Cardiac fibroblast (primary cell): ENCODE data around the gene FBXO31.

Experiments
- DNase-seq, 2 donors: peaks; one replicate each; pipeline versions ENCODE4 v3.0.0 to v3.0.0-alpha.2; 2010; ENCODE audit warnings: low read depth in 2 of 2
- H3K4me3 ChIP-seq, 2 donors: replicated peaks in 1 of 2; 1 replicate in 1 of 2; 2 replicates in 1 of 2; pipeline ENCODE4 v1.5.1; 2011; ENCODE audit warnings: low read depth in 2 of 2, low read length in 2 of 2, mild to moderate bottlenecking in 2 of 2, moderate library complexity in 1 of 2
- TF ChIP-seq, protein P1 (sequence below): IDR thresholded peaks from one replicate; pipeline ENCODE4 v1.5.1; 2011; ENCODE audit warnings: low read depth, mild to moderate bottlenecking, low read length, inconsistent platforms

FBXO31 gene

DNA sequence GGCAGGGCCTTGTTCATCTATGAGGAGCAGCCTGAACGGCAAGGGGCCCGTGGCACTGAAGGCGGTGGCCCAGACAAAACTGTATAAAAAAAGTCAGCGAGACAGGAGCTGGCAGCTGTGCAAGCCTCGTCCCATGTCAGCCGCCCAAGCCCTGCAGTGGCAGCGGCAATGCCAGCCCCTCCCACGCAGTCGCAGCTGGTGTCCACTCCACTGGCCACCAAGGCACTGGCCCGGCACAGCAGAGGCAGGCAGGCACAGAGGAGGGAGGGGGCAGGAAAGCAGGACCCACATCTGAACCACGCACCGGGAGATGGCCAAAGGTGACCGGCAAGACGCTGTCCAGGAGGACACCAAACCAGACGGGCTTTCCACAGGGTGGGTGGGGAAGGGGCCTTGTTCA lies 50.5 kb downstream of the FBXO31 start:
- no peak for DNase-seq
- no peak overlapping the region for H3K4me3 ChIP-seq
- TF ChIP-seq, protein P1, sequence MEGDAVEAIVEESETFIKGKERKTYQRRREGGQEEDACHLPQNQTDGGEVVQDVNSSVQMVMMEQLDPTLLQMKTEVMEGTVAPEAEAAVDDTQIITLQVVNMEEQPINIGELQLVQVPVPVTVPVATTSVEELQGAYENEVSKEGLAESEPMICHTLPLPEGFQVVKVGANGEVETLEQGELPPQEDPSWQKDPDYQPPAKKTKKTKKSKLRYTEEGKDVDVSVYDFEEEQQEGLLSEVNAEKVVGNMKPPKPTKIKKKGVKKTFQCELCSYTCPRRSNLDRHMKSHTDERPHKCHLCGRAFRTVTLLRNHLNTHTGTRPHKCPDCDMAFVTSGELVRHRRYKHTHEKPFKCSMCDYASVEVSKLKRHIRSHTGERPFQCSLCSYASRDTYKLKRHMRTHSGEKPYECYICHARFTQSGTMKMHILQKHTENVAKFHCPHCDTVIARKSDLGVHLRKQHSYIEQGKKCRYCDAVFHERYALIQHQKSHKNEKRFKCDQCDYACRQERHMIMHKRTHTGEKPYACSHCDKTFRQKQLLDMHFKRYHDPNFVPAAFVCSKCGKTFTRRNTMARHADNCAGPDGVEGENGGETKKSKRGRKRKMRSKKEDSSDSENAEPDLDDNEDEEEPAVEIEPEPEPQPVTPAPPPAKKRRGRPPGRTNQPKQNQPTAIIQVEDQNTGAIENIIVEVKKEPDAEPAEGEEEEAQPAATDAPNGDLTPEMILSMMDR, result no peak

DNA sequence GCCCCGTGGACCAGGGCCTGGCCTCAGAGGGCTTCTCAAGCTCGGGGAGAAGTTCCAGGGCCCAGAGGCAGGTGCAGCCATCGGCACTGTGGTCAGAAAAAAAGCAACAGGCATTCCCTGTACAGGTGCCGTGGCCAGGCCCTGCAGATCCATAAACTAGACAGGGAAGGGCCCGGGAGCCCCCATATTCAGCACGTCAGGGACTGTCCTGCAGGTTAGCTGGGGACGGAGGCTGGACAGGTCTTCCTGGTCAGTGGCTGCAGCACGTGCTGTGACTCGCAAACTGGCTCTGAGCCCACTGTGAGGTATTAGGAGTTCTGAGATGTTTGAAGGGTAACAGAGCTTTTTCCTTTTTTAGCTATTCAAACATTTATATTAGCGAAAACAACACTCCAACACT lies 51.4 kb downstream of the FBXO31 start:
- no peak overlapping the region for H3K4me3 ChIP-seq
- peak in 1 of 2 donors; percentile 24 for DNase-seq
- TF ChIP-seq, protein P1, result no peak

DNA sequence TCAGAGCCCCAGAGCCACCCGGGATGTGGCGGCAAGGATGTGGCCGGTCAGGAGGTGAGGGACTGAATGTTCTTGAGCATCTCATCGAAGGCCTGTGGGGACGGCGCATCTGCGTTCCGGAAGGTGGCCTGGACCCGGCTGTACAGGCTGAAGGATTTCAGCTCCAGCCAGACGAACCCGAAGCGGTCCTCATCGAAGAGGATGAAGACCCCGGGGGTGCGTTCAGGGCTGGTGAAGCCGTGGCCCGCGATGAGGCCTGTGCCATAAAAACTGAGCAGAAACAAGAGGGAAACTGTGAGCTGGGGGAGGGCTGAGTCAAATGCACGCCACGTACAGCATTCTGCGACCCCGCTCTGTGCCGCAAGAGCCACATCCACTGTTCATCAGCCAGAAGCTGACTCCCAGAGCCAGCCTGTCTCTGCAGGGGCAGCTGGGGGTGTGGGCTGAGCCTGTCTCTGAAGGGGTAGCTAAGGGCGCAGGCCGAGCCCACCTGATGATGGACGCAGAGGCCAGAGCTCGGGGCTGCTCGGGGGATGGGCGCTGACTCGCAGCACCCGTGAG lies 52.3 kb downstream of the FBXO31 start:
- no peak for DNase-seq
- no peak overlapping the region for H3K4me3 ChIP-seq
- TF ChIP-seq, protein P1, result no peak

DNA sequence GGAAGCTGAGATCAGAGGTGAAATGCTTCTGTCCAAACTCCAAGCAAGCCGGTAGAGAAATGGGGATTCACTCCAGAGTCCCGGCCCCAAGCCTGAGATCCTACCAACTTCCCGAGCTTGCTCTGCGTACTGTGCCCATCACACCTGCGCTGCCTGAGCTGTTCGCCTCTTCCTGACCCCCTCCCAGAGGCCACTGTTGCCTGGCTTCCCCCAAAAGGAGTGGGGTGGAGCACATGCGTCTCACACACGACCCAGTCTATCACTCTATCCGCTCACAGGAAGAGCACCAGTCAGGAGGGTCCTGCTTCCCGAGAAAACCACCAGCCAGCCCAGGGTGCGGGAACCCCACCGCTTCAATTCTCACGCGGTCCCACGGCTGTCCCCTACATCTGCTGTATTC lies 52.9 kb downstream of the FBXO31 start:
- TF ChIP-seq, protein P1, result no peak
- no peak for DNase-seq
- H3K4me3 ChIP-seq, result no peak overlapping the region

DNA sequence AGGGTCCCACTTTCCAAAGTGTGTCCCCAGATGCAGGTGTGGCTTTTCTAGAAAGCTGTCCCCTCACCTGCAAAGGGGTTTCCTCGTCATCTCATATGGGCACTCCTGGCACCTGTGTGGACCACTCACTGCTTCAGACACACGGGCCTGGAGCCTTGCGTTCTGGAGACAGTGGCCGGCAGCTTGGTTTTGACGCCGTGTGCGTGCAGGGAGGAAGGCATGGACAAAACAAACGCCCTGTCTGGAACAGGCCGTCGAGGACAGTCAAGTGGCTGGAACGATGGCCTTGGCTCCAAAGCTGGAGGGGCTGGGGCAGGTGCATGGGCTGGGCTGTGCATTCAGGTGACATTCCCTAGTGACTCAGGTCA lies 53.3 kb downstream of the FBXO31 start:
- no peak for DNase-seq
- TF ChIP-seq, protein P1, result no peak
- no peak overlapping the region for H3K4me3 ChIP-seq

DNA sequence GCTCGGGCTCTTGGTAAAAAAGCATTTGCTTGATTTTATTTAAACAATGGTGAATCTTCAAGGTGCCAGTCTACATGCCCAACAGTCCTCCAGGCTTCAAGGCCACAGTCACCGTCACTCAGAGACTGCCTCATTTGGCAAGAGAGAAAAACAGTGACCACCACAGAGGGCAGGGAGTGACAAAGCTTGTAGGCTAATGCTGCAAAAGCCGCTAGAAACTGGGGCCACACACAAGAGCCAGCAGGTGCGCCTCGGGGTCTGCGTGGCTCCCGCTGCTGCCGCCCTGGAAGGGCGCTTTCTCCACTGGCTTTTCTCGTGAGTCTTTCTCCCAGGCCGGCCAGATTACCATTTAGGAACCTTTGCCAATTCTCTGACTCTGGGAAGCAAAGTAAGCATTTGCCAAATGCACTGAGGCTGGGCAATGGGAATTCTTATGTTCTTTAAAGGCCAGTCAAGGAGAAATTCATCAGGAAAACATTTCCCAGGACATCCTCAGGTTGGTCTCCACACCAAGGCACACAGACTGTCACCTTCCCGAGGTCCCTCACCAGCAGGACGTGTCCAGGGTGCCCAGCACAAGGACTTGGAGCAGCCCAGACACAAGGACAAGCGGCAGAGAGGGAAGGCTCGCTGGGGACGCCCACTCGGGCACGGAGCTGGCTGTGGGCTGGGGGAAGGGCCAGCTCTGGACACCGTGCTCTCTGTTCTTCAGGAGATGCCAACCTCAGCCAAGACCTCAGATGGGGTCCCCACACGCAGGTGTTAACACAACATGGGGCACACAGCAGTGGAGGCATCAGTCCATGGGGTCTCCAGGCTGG lies 53.9 kb downstream of the FBXO31 start:
- H3K4me3 ChIP-seq, result no peak overlapping the region
- no peak for DNase-seq
- TF ChIP-seq, protein P1, result no peak
